HUDEP-2 (cell line): Measurements from ENCODE around the gene PIEZO1.
A peak's percentile ranks its signal among the peaks of the same experiment; 100 is the strongest.

Experiments
- DNase-seq, 76 experiments: peaks; one replicate each; lab custom pipeline; 2025; ENCODE audit not compliant: unreplicated experiment in 76 of 76; lab: John Stamatoyannopoulos, UW

PIEZO1 gene

GRCh38 chr16:88694221-88695087 lies 90.6 kb downstream of the PIEZO1 start:
- DNase-seq, result no peak

- DNase-seq, result no peak
Observed at GRCh38 chr16:88693420-88694177, 91.4 kb downstream of the PIEZO1 start.

GRCh38 chr16:88692861-88693260 lies 92.2 kb downstream of the PIEZO1 start:
- no peak for DNase-seq

- peak in 14 of 76 experiments; percentile 14 to 52 (median 30) for DNase-seq
Observed at GRCh38 chr16:88691924-88692560, 93.0 kb downstream of the PIEZO1 start.

- DNase-seq, result no peak
Observed at GRCh38 chr16:88691129-88691813, 93.7 kb downstream of the PIEZO1 start.

GRCh38 chr16:88690341-88691128 lies 94.5 kb downstream of the PIEZO1 start:
- no peak for DNase-seq

GRCh38 chr16:88688013-88688778 lies 96.8 kb downstream of the PIEZO1 start:
- peak in 74 of 76 experiments; percentile 6 to 93 (median 84) for DNase-seq

- peak in 4 of 76 experiments; percentile 27 to 37 (median 32) for DNase-seq
Observed at GRCh38 chr16:88687676-88688012, 97.4 kb downstream of the PIEZO1 start.

GRCh38 chr16:88687254-88687576 lies 97.8 kb downstream of the PIEZO1 start:
- DNase-seq, result no peak

GRCh38 chr16:88686439-88687253 lies 98.4 kb downstream of the PIEZO1 start, which contains the start of gene SNAI3:
Gene SNAI3 (minus strand): TSS chr16:88686507. CDS start chr16:88686406, 101 bp downstream.
- peak in 58 of 76 experiments; percentile 8 to 81 (median 56) for DNase-seq

- peak in 2 of 76 experiments; percentile 8 to 9 for DNase-seq
Observed at GRCh38 chr16:88686062-88686438, 99.0 kb downstream of the PIEZO1 start.

GRCh38 chr16:88685156-88686061 lies 99.6 kb downstream of the PIEZO1 start:
- DNase-seq, result peak in 3 of 76 experiments; percentile 13 to 21 (median 15)

GRCh38 chr16:88684569-88685155 lies 100.4 kb downstream of the PIEZO1 start:
- no peak for DNase-seq

GRCh38 chr16:88681709-88682451 lies 103.1 kb downstream of the PIEZO1 start:
- no peak for DNase-seq

- DNase-seq, result peak in 4 of 76 experiments; percentile 10 to 30 (median 22)
Observed at GRCh38 chr16:88681084-88681680, 103.8 kb downstream of the PIEZO1 start.

- no peak for DNase-seq
Observed at GRCh38 chr16:88680554-88681083, 104.4 kb downstream of the PIEZO1 start.
